GM10266 (cell line): ENCODE data around the gene NUP93.

ENCODE experiments used
- DNase-seq: peaks from one replicate; pipeline ENCODE4 v3.0.0; 2012; ENCODE audit errors: extremely low spot score
- TF ChIP-seq, protein P1 (sequence below): IDR thresholded peaks from 2 replicates; pipeline ENCODE4 v1.5.1; 2012; ENCODE audit warnings: mild to moderate bottlenecking, low read depth; ENCODE audit not compliant: control insufficient read depth, insufficient read depth; ENCODE audit errors: missing control alignments

The NUP93 gene

DNA sequence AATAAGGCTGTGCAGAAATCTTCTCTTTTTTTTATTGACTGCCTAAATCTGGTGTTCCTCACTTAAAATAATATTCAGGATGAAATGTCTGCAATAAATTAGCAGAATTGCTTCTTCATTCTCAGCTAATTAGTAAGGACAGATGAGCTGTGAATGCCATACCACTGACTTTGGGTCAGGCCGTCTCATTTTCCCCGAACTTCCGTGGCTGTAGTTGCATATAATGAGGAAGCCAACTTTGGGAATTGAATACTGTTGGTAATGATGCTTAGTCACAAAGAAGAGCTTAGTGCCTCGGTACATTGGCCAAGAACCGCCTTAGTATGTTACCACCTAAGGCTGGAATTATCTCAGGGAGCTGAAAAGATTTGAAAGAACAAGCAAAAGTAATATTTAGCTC lies 47.6 kb downstream of the NUP93 start:
- TF ChIP-seq, protein P1, sequence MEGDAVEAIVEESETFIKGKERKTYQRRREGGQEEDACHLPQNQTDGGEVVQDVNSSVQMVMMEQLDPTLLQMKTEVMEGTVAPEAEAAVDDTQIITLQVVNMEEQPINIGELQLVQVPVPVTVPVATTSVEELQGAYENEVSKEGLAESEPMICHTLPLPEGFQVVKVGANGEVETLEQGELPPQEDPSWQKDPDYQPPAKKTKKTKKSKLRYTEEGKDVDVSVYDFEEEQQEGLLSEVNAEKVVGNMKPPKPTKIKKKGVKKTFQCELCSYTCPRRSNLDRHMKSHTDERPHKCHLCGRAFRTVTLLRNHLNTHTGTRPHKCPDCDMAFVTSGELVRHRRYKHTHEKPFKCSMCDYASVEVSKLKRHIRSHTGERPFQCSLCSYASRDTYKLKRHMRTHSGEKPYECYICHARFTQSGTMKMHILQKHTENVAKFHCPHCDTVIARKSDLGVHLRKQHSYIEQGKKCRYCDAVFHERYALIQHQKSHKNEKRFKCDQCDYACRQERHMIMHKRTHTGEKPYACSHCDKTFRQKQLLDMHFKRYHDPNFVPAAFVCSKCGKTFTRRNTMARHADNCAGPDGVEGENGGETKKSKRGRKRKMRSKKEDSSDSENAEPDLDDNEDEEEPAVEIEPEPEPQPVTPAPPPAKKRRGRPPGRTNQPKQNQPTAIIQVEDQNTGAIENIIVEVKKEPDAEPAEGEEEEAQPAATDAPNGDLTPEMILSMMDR: no peak
- DNase-seq: no peak

DNA sequence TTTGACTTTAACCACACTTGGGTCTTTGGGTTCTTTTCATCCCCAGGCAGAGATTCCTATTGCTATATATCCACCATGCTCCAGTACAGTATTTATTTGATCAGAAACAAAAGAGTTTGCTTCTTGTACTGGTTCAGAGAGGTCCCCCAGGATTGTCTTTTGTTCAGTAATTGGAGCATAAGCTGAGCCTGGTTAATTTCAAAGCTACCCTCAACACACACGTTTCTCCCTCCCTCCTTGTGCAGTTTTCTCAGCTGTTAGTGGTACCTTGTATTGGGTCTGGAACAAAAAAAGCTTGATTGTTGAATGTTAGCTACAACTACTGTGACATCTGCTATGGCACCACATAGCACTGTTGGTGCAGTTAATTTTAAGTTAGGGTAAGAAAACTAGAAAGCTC lies 50.0 kb downstream of the NUP93 start:
- TF ChIP-seq, protein P1: no peak
- DNase-seq: no peak

DNA sequence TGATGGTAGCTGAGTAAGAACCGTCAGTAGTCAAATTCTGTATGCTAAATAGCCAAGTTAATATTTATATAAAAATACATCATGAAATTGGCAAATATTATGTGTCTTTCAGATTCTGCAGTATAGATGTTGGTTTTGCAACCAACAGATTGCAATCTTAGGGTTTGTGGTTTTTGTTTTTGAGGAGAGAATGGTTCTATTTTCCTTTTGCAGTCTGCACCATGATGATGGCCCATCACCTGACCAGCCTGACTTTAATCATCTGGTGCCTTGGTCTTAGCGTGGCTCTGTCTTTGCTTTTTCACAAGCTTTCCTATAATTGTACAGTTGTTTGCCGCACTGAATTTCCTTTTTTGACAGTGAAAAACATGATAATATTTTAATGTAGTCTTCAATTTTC lies 50.7 kb downstream of the NUP93 start:
- DNase-seq: no peak
- TF ChIP-seq, protein P1: no peak

DNA sequence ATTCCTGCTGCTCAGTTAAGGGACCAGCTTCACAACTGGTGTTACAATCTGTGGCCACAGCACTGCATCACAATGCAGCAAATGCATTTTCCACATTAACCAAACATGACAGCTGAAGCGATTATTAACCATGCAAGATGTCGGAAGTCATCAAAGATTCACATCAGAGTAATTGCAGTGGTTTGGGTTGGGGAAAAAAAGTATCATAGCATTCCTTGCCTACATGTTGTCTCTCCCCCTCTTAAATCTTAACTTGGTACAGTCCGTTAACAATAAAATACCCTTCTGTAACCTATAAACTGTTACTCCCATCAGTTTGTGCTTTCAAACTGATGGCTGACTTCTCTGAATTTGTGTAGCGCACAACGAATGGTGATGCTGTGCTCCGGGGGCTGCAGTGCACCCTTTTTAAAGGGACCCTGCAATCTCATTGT lies 51.6 kb downstream of the NUP93 start:
- TF ChIP-seq, protein P1: no peak
- DNase-seq: no peak

DNA sequence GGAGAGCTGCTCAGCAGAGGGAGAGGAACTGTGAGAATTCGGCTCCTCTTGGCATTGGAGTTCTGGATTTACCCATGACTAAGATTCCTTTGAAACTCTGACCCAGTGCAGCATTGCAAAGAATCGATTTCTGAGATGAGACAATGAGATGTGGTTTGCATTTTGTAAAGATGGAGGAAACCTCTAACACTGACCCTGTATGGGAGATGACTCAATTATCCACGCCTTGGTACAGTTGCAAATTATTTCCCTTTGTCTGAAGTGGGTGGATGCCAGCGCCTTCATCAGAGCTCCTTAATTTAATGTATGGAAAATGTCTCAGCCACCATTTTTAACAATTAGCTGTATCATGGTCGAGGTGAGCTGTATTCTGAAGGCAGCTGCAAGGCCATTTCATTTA lies 53.4 kb downstream of the NUP93 start:
- no peak for DNase-seq
- TF ChIP-seq, protein P1: no peak

DNA sequence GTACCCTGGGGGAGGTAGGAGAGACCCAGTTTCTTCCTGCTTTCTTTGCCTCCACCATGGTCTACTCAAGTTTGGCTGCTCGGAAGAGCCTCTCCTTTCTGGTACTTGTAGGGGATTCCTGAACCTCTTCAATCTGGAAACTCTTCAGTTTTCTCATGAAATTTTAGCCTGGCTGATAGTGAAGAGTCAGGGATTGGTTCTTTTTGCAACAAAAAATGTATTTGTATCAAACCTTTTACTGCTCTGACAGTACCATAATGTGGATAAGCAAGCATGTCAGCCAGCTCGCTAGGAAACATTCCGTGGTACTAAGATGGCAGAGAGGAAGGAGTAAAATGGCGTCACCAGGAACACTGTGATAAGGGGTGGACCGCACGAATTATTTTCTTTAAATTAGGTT lies 55.4 kb downstream of the NUP93 start:
- TF ChIP-seq, protein P1: no peak

DNA sequence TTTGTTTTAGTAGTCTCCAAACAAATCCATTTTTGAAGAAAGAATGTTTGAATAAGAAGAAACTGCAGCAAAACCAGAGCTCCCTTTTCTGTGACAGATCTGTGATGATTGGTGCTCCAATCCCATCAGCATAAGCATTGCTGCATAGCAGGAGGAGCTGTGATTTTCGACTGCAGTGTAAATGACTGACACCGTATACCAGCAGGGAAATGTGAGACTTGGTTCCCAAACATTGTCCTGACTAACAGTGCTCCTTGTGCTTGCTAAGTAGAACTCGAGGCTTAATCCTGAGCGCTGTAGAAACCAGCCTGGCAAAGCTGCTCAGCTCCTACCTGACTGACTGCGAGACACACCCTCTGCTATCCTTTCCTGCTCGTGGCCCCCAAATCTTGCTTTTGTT lies 57.2 kb downstream of the NUP93 start:
- no peak for DNase-seq
- TF ChIP-seq, protein P1: no peak

More for the DNA sequence above, 55.4 kb downstream of the NUP93 start:
- DNase-seq: no peak

DNA sequence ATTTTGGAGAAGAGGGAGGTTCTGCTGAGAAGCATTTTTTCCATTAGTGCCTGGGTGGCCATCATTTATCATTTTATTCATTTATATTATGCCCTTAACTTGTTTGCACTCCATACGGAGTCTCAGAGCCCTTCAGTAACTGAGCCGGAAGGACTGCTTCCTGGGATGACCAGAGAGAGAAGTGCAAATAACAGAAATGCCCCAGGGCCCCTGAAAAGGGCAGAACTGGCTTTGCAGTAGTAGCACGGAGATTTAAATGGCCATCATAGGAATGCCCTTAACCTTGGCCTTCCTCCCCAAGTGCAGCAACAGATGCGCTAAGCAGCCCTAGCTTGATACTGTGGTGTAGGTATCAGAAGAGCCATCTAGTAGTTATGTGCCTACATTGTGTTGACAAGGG lies 58.5 kb downstream of the NUP93 start:
- TF ChIP-seq, protein P1: no peak
- DNase-seq: no peak
